22Rv1 (cell line): ENCODE measurements around the gene TAC3.

Source experiments
- CTCF ChIP-seq: fragments of 450-650 bp; IDR thresholded peaks from 2 replicates; pipeline ENCODE4 v1.5.1; 2017; ENCODE audit warnings: mild to moderate bottlenecking
- ZFX ChIP-seq: fragments of 450-650 bp; IDR thresholded peaks from 2 replicates; pipeline ENCODE4 v1.6.1; 2017; ENCODE audit warnings: antibody characterized with exemption, borderline replicate concordance

- TF ChIP-seq CTCF (no peak), ZFX (no peak)
Measured at GRCh38 chr12:56993346-56993745, 23.0 kb downstream of the TAC3 start.
